Gastrocnemius medialis (tissue), 4 donors: ENCODE data around the gene NPAS3.

Experiments used
- POLR2A ChIP-seq, 2 donors: fragments of 450-650 bp; IDR thresholded peaks; one replicate each; pipeline ENCODE4 v1.6.1; 2017; ENCODE audit warnings: antibody characterized with exemption in 2 of 2, mild to moderate bottlenecking in 2 of 2, moderate library complexity in 2 of 2
- TF ChIP-seq, protein P1 (sequence below), 5 experiments: fragments of 450-650 bp in 3 of 5; fragments of 200-600 bp in 2 of 5; sonication (generic) in 2 of 5; IDR thresholded peaks in 4 of 5; conservative IDR thresholded peaks in 1 of 5; 1 replicate in 4 of 5; 2 replicates in 1 of 5; pipeline ENCODE4 v1.5.1; 2016 to 2019; ENCODE audit warnings: antibody characterized with exemption in 5 of 5, mild to moderate bottlenecking in 3 of 5, moderate library complexity in 3 of 5

- TF ChIP-seq, protein P1, sequence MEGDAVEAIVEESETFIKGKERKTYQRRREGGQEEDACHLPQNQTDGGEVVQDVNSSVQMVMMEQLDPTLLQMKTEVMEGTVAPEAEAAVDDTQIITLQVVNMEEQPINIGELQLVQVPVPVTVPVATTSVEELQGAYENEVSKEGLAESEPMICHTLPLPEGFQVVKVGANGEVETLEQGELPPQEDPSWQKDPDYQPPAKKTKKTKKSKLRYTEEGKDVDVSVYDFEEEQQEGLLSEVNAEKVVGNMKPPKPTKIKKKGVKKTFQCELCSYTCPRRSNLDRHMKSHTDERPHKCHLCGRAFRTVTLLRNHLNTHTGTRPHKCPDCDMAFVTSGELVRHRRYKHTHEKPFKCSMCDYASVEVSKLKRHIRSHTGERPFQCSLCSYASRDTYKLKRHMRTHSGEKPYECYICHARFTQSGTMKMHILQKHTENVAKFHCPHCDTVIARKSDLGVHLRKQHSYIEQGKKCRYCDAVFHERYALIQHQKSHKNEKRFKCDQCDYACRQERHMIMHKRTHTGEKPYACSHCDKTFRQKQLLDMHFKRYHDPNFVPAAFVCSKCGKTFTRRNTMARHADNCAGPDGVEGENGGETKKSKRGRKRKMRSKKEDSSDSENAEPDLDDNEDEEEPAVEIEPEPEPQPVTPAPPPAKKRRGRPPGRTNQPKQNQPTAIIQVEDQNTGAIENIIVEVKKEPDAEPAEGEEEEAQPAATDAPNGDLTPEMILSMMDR (IDR thresholded peaks at IDR 0.05 in 4 of 5, conservative IDR thresholded peaks at IDR 0.05 in 1 of 5), result no peak
- TF ChIP-seq POLR2A (IDR thresholded peaks at IDR 0.05), result no peak
Measured at GRCh38 chr14:33056213-33056612, 117.5 kb downstream of the NPAS3 start.
